Effector memory CD4-positive, alpha-beta T cell (primary cell): ENCODE results near the gene ISCU.
A peak's percentile ranks its signal among the peaks of the same experiment; 100 is the strongest.

Experiments
- DNase-seq, 3 donors: peaks; one replicate each; pipeline ENCODE4 v3.0.0-alpha.2; 2020
- H3K27ac ChIP-seq: 2 replicates; pipeline ENCODE4 v1.7.0; 2013; ENCODE audit warnings: mild to moderate bottlenecking, low read length, moderate library complexity; ENCODE audit not compliant: insufficient read depth, poor library complexity, severe bottlenecking
- H3K27me3 ChIP-seq: replicated peaks from 2 replicates; pipeline ENCODE4 v1.7.0; 2013; ENCODE audit warnings: mild to moderate bottlenecking, low read length; ENCODE audit not compliant: insufficient read depth, control insufficient read depth, poor library complexity, severe bottlenecking
- H3K36me3 ChIP-seq: 2 replicates; pipeline ENCODE4 v1.7.0; 2013; ENCODE audit warnings: mild to moderate bottlenecking, low read length, moderate library complexity; ENCODE audit not compliant: control insufficient read depth, insufficient read depth
- H3K4me1 ChIP-seq: 2 replicates; pipeline ENCODE4 v1.7.0; 2013; ENCODE audit warnings: low read length, mild to moderate bottlenecking; ENCODE audit not compliant: control insufficient read depth, insufficient read depth, poor library complexity, severe bottlenecking
- H3K4me3 ChIP-seq: 2 replicates; pipeline ENCODE4 v1.7.0; 2013; ENCODE audit warnings: low read length, low read depth, mild to moderate bottlenecking; ENCODE audit not compliant: insufficient read depth, poor library complexity, severe bottlenecking
- H3K9me3 ChIP-seq: 2 replicates; pipeline ENCODE4 v1.7.0; 2013; ENCODE audit warnings: mild to moderate bottlenecking, low read length, moderate library complexity; ENCODE audit not compliant: control insufficient read depth
- total RNA-seq, 3 donors: gene quantifications; one replicate each; lab custom pipeline; 2026; lab: John Stamatoyannopoulos, UW

The ISCU gene
- 106 to 211 (median 139) reads per million in 3 donors for total RNA-seq

GRCh38 chr12:108562348-108563135 is at the start of gene ISCU:
Gene ISCU (plus strand): TSS chr12:108562596. CDS start chr12:108562623, 27 bp downstream.
- H3K4me1 ChIP-seq, result peaks cover 36% of the 10 kb centered on the region
- H3K27me3 ChIP-seq, result no peaks in the 10 kb centered on the region
- DNase-seq, result peak; percentile 96 to 99 (median 98)
- peak within 1 kb of the TSS; percentile 90 for H3K27ac ChIP-seq
- H3K9me3 ChIP-seq, result no peaks in the 10 kb centered on the region
- H3K36me3 ChIP-seq, result peaks cover 34% of the 10 kb centered on the region
- H3K4me3 ChIP-seq, result peak within 1 kb of the TSS; percentile 96

- H3K27ac ChIP-seq, result peak overlapping the region; percentile 77
- H3K27me3 ChIP-seq, result no peaks in the 10 kb centered on the region
- no peak for DNase-seq
- peak overlapping the region; percentile 87 for H3K4me3 ChIP-seq
- no peaks in the 10 kb centered on the region for H3K9me3 ChIP-seq
- peaks cover 8% of the 10 kb centered on the region for H3K4me1 ChIP-seq
- peaks cover 21% of the 10 kb centered on the region for H3K36me3 ChIP-seq
Observed at GRCh38 chr12:108514468-108514972, 47.9 kb upstream of the ISCU start.

GRCh38 chr12:108514973-108515814 is 47.2 kb upstream of the ISCU start, which contains the start of gene FICD:
Gene FICD (plus strand): TSS chr12:108515277. CDS start chr12:108516973, 1,696 bp downstream.
- H3K9me3 ChIP-seq, result no peaks in the 10 kb centered on the region
- peak within 1 kb of the TSS; percentile 87 for H3K4me3 ChIP-seq
- H3K4me1 ChIP-seq, result peaks cover 8% of the 10 kb centered on the region
- DNase-seq, result peak; percentile 98 to 100 (median 99)
- peak within 1 kb of the TSS; percentile 77 for H3K27ac ChIP-seq
- H3K36me3 ChIP-seq, result peaks cover 21% of the 10 kb centered on the region
- H3K27me3 ChIP-seq, result no peaks in the 10 kb centered on the region

GRCh38 chr12:108515916-108516315 is 46.5 kb upstream of the ISCU start:
- no peaks in the 10 kb centered on the region for H3K9me3 ChIP-seq
- DNase-seq, result no peak
- H3K4me1 ChIP-seq, result peaks cover 8% of the 10 kb centered on the region
- H3K27ac ChIP-seq, result peak overlapping the region; percentile 77
- H3K27me3 ChIP-seq, result no peaks in the 10 kb centered on the region
- peaks cover 28% of the 10 kb centered on the region for H3K36me3 ChIP-seq
- H3K4me3 ChIP-seq, result peak overlapping the region; percentile 87

- no peak for DNase-seq
- Histone ChIP-seq H3K4me3 (no peak overlapping the region), H3K36me3 (peaks cover 36% of the 10 kb centered on the region)
Observed at GRCh38 chr12:108516511-108517275, 45.7 kb upstream of the ISCU start.

GRCh38 chr12:108517288-108518100 is 44.9 kb upstream of the ISCU start:
- Histone ChIP-seq H3K4me1 (peaks cover 8% of the 10 kb centered on the region), H3K27ac (no peak overlapping the region), H3K9me3 (no peaks in the 10 kb centered on the region), H3K27me3 (no peaks in the 10 kb centered on the region), H3K36me3 (peaks cover 41% of the 10 kb centered on the region), H3K4me3 (no peak overlapping the region)
- no peak for DNase-seq

More at GRCh38 chr12:108516511-108517275, 45.7 kb upstream of the ISCU start:
- Histone ChIP-seq H3K27me3 (no peaks in the 10 kb centered on the region), H3K27ac (no peak overlapping the region), H3K4me1 (peaks cover 8% of the 10 kb centered on the region), H3K9me3 (no peaks in the 10 kb centered on the region)

GRCh38 chr12:108518101-108518715 is 44.2 kb upstream of the ISCU start:
- Histone ChIP-seq H3K4me3 (no peak overlapping the region), H3K27ac (no peak overlapping the region), H3K27me3 (no peaks in the 10 kb centered on the region), H3K4me1 (peaks cover 8% of the 10 kb centered on the region), H3K36me3 (peaks cover 48% of the 10 kb centered on the region), H3K9me3 (no peaks in the 10 kb centered on the region)
- no peak for DNase-seq

- Histone ChIP-seq H3K4me1 (peaks cover 8% of the 10 kb centered on the region), H3K27me3 (no peaks in the 10 kb centered on the region), H3K36me3 (peaks cover 55% of the 10 kb centered on the region), H3K9me3 (no peaks in the 10 kb centered on the region), H3K4me3 (no peak overlapping the region), H3K27ac (no peak overlapping the region)
- no peak for DNase-seq
Observed at GRCh38 chr12:108518716-108519496, 43.5 kb upstream of the ISCU start.
